LNCAP (cell line): ENCODE measurements around the gene STRN4.

Source experiments
- CTCF ChIP-seq: fragments of 450-650 bp; IDR thresholded peaks from 2 replicates; pipeline ENCODE4 v1.5.1; 2017; ENCODE audit warnings: mild to moderate bottlenecking

STRN4 gene

GRCh38 chr19:46742926-46743480, 3.2 kb downstream of the STRN4 start:
- no peak for TF ChIP-seq CTCF

- TF ChIP-seq CTCF, result no peak
These were observed 4.8 kb downstream of the STRN4 start for GRCh38 chr19:46741447-46741846.

- TF ChIP-seq CTCF, result no peak
These were observed 6.9 kb downstream of the STRN4 start for GRCh38 chr19:46739290-46739771.

GRCh38 chr19:46737761-46738171, 8.5 kb downstream of the STRN4 start:
- no peak for TF ChIP-seq CTCF

GRCh38 chr19:46737298-46737654, 9.0 kb downstream of the STRN4 start:
- TF ChIP-seq CTCF, result no peak

DNA sequence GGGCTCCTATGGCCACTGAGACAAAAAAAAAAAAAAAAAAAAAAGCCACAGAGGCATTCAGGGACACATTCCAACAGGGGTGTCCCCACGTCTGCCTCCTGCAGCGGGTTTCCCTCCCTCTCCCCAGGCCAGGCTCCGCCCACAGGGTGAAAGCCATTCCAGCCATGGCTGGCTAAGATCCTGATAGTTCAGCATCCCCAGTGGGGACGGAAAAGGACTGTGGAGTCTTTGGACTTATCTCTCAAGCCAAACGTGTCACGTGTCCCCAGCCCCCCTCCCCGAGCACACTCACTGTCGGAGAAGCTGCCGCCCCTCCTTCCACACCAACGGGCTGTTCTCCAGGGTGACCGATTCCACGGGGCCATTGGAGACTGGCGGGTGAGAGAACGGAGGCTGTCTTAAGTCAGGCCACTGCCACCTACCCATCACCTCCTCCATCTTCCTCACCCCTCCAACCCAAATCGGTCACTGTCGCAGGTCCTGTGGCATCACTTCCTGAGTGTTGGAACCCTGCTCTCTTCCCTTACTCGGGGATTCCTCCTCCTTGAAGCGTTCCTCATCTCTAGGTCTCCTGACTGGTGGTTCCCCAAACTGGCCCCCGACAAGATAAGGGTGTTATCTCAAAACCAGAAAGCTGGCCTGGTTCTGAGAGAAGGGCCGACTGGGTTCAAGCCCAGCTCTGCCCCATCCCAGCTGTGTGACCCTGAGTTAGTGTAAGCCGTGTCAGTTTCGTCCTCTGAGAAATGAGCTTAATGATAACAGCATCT, 9.5 kb downstream of the STRN4 start:
- no peak for TF ChIP-seq CTCF

GRCh38 chr19:46733690-46734292, 12.5 kb downstream of the STRN4 start:
- TF ChIP-seq CTCF, result no peak
